HEK293 (cell line): ENCODE results near the gene TOM1L2.
A peak's percentile ranks its signal among the peaks of the same experiment; 100 is the strongest.

Experiments used
- GLIS2 ChIP-seq: fragments of 450-650 bp; formaldehyde crosslinking; IDR thresholded peaks from 2 replicates; pipeline ENCODE4 v1.5.1; 2016; ENCODE audit warnings: missing biosample characterization, missing genetic modification characterization
- HOXA7 ChIP-seq: sonication (generic); formaldehyde crosslinking; IDR thresholded peaks from 2 replicates; pipeline ENCODE4 v1.8.1; 2022; ENCODE audit warnings: missing genetic modification reagents, borderline replicate concordance
- KLF1 ChIP-seq: fragments of 450-650 bp; formaldehyde crosslinking; IDR thresholded peaks from 2 replicates; pipeline ENCODE4 v1.5.1; 2016; ENCODE audit warnings: missing biosample characterization, missing genetic modification characterization
- OVOL3 ChIP-seq: fragments of 450-650 bp; formaldehyde crosslinking; IDR thresholded peaks from 2 replicates; pipeline ENCODE4 v1.5.1; 2016; ENCODE audit warnings: missing biosample characterization, missing genetic modification characterization
- SETDB1 ChIP-seq: IDR thresholded peaks from one replicate; pipeline ENCODE4 v1.6.1; 2017; ENCODE audit warnings: mild to moderate bottlenecking, low read length, moderate library complexity, mixed read lengths; ENCODE audit not compliant: insufficient read length
- SP7 ChIP-seq: fragments of 450-650 bp; formaldehyde crosslinking; IDR thresholded peaks from 2 replicates; pipeline ENCODE4 v1.5.1; 2016; ENCODE audit warnings: missing biosample characterization, missing genetic modification characterization
- ZFP37 ChIP-seq: fragments of 450-650 bp; formaldehyde crosslinking; IDR thresholded peaks from 2 replicates; pipeline ENCODE4 v1.5.1; 2016; ENCODE audit warnings: missing biosample characterization, missing genetic modification characterization
- ZFP69B ChIP-seq: fragments of 450-650 bp; formaldehyde crosslinking; IDR thresholded peaks from 2 replicates; pipeline ENCODE4 v1.5.1; 2016; ENCODE audit warnings: missing biosample characterization, missing genetic modification characterization
- ZNF10 ChIP-seq: fragments of 450-650 bp; formaldehyde crosslinking; IDR thresholded peaks from 2 replicates; pipeline ENCODE4 v1.5.1; 2017; ENCODE audit warnings: missing biosample characterization, missing genetic modification characterization
- ZNF121 ChIP-seq: fragments of 450-650 bp; formaldehyde crosslinking; IDR thresholded peaks from 2 replicates; pipeline ENCODE4 v1.5.1; 2016; ENCODE audit warnings: missing biosample characterization, missing genetic modification characterization
- ZNF248 ChIP-seq: fragments of 450-650 bp; formaldehyde crosslinking; IDR thresholded peaks from 2 replicates; pipeline ENCODE4 v1.5.1; 2017; ENCODE audit warnings: missing biosample characterization, missing genetic modification characterization
- ZNF292 ChIP-seq: fragments of 450-650 bp; formaldehyde crosslinking; IDR thresholded peaks from 2 replicates; pipeline ENCODE4 v1.5.1; 2016; ENCODE audit warnings: low read depth, missing biosample characterization, missing genetic modification characterization, borderline replicate concordance
- ZNF350 ChIP-seq: fragments of 450-650 bp; formaldehyde crosslinking; IDR thresholded peaks from 2 replicates; pipeline ENCODE4 v1.5.0; 2017; ENCODE audit warnings: missing biosample characterization, mild to moderate bottlenecking, missing genetic modification characterization
- ZNF394 ChIP-seq: fragments of 450-650 bp; formaldehyde crosslinking; IDR thresholded peaks from 2 replicates; pipeline ENCODE4 v1.5.1; 2016; ENCODE audit warnings: missing biosample characterization, missing genetic modification characterization, mild to moderate bottlenecking, moderate library complexity, borderline replicate concordance
- ZNF548 ChIP-seq: fragments of 450-650 bp; formaldehyde crosslinking; IDR thresholded peaks from 2 replicates; pipeline ENCODE4 v1.5.1; 2016; ENCODE audit warnings: missing biosample characterization, missing genetic modification characterization
- ZNF707 ChIP-seq: fragments of 450-650 bp; formaldehyde crosslinking; IDR thresholded peaks from 2 replicates; pipeline ENCODE4 v1.5.1; 2016; ENCODE audit warnings: missing biosample characterization, missing genetic modification characterization
- ZNF791 ChIP-seq: fragments of 450-650 bp; formaldehyde crosslinking; IDR thresholded peaks from 2 replicates; pipeline ENCODE4 v1.5.1; 2016; ENCODE audit warnings: missing biosample characterization, missing genetic modification characterization
- ZXDB ChIP-seq: fragments of 450-650 bp; formaldehyde crosslinking; IDR thresholded peaks from 2 replicates; pipeline ENCODE4 v1.5.1; 2016; ENCODE audit warnings: missing biosample characterization, missing genetic modification characterization
- TF ChIP-seq, protein P1 (sequence below): fragments of 450-650 bp; formaldehyde crosslinking; IDR thresholded peaks from 2 replicates; pipeline ENCODE4 v1.5.1; 2016; ENCODE audit warnings: missing biosample characterization, missing genetic modification characterization
- TF ChIP-seq, protein P2 (sequence below): fragments of 450-650 bp; formaldehyde crosslinking; IDR thresholded peaks from 2 replicates; pipeline ENCODE4 v1.5.1; 2017; ENCODE audit warnings: missing biosample characterization, missing genetic modification characterization
- TF ChIP-seq, protein P3 (sequence below): fragments of 450-650 bp; formaldehyde crosslinking; IDR thresholded peaks from 2 replicates; pipeline ENCODE4 v1.5.1; 2016; ENCODE audit warnings: missing biosample characterization, missing genetic modification characterization
- TF ChIP-seq, protein P4 (sequence below): fragments of 450-650 bp; formaldehyde crosslinking; IDR thresholded peaks from 2 replicates; pipeline ENCODE4 v1.5.1; 2017; ENCODE audit warnings: missing biosample characterization, missing genetic modification characterization
- TF ChIP-seq, protein P5 (sequence below): fragments of 450-650 bp; formaldehyde crosslinking; IDR thresholded peaks from 2 replicates; pipeline ENCODE4 v1.5.1; 2016; ENCODE audit warnings: missing biosample characterization, missing genetic modification characterization
- TF ChIP-seq, protein P6 (sequence below): fragments of 450-650 bp; formaldehyde crosslinking; IDR thresholded peaks from 2 replicates; pipeline ENCODE4 v1.5.1; 2016; ENCODE audit warnings: missing biosample characterization, missing genetic modification characterization

TOM1L2 gene

DNA sequence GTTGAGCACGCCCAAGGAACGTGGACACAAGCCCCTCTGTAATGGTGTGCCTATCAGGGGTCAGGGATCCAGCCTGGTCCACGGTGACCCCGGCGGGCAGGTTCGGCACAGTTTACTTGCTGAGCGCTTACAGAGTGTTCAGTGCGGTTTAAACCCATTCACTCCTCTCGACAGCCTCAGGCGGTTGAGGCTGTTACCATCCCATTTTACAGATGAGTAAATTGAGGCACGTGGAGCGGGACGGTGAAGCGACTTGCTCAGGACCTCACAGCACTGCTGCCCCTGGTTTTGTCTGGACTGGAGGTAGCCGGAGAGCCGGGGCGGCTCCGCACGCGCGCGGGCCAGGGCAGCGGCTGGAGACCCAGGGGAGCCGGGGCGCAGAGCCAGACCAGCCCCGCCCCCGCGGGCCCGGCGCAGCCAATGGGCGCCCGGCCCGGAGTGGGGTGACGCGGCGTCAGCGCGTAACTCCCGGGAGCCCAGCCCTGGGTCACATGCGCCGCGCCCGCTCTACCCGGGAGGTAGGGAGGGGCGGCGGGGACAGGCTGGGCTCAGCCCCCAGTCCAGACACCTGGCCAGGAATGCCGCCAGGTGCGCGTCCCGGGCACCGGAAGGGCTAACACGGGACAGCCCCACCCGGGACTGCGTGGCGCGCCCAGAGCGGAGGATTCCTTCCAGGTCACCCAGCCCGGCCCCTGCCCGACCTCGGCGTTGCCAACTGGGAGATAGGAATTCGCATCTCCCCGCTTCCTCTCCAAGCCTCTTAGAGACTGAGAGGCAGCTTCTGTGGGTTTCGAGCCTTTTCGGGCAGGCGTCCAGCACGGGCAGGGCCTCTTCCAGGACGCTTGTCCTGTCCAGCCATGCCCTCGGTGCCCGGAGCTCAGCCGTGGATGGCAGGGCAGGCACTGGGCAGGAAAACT is 132.2 kb downstream of the TOM1L2 start (continued):
- TF ChIP-seq ZFP69B (tag by site-specific recombination) (peak; percentile 59; the same call in 1 of the 2 replicates), ZNF292 (tag by site-specific recombination) (no peak), ZNF10 (tag by site-specific recombination) (no peak), ZXDB (0 out of 2 replicates have a peak, but pooled peaks have one; percentile 35), SP7 (peak; percentile 55; the same call in 1 of the 2 replicates), ZFP37 (tag by site-specific recombination) (no peak), ZNF394 (tag by site-specific recombination) (no peak), ZNF248 (tag by site-specific recombination) (no peak), SETDB1 (no peak), ZNF350 (tag by site-specific recombination) (no peak), KLF1 (tag by site-specific recombination) (peak; percentile 93), OVOL3 (tag by site-specific recombination) (no peak), GLIS2 (tag by site-specific recombination) (peak; percentile 92), ZNF707 (no peak), ZNF548 (tag by site-specific recombination) (no peak), HOXA7 (CRISPR knock-in tag) (no peak), ZNF791 (tag by site-specific recombination) (no peak), ZNF121 (tag by site-specific recombination) (peak; percentile 92)
- TF ChIP-seq, protein P1, sequence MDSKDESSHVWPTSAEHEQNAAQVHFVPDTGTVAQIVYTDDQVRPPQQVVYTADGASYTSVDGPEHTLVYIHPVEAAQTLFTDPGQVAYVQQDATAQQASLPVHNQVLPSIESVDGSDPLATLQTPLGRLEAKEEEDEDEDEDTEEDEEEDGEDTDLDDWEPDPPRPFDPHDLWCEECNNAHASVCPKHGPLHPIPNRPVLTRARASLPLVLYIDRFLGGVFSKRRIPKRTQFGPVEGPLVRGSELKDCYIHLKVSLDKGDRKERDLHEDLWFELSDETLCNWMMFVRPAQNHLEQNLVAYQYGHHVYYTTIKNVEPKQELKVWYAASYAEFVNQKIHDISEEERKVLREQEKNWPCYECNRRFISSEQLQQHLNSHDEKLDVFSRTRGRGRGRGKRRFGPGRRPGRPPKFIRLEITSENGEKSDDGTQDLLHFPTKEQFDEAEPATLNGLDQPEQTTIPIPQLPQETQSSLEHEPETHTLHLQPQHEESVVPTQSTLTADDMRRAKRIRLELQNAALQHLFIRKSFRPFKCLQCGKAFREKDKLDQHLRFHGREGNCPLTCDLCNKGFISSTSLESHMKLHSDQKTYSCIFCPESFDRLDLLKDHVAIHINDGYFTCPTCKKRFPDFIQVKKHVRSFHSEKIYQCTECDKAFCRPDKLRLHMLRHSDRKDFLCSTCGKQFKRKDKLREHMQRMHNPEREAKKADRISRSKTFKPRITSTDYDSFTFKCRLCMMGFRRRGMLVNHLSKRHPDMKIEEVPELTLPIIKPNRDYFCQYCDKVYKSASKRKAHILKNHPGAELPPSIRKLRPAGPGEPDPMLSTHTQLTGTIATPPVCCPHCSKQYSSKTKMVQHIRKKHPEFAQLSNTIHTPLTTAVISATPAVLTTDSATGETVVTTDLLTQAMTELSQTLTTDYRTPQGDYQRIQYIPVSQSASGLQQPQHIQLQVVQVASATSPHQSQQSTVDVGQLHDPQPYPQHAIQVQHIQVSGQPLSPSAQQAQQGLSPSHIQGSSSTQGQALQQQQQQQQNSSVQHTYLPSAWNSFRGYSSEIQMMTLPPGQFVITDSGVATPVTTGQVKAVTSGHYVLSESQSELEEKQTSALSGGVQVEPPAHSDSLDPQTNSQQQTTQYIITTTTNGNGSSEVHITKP (tag by site-specific recombination): peak; percentile 69
- TF ChIP-seq, protein P2, sequence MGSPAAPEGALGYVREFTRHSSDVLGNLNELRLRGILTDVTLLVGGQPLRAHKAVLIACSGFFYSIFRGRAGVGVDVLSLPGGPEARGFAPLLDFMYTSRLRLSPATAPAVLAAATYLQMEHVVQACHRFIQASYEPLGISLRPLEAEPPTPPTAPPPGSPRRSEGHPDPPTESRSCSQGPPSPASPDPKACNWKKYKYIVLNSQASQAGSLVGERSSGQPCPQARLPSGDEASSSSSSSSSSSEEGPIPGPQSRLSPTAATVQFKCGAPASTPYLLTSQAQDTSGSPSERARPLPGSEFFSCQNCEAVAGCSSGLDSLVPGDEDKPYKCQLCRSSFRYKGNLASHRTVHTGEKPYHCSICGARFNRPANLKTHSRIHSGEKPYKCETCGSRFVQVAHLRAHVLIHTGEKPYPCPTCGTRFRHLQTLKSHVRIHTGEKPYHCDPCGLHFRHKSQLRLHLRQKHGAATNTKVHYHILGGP (tag by site-specific recombination): no peak
- TF ChIP-seq, protein P3, sequence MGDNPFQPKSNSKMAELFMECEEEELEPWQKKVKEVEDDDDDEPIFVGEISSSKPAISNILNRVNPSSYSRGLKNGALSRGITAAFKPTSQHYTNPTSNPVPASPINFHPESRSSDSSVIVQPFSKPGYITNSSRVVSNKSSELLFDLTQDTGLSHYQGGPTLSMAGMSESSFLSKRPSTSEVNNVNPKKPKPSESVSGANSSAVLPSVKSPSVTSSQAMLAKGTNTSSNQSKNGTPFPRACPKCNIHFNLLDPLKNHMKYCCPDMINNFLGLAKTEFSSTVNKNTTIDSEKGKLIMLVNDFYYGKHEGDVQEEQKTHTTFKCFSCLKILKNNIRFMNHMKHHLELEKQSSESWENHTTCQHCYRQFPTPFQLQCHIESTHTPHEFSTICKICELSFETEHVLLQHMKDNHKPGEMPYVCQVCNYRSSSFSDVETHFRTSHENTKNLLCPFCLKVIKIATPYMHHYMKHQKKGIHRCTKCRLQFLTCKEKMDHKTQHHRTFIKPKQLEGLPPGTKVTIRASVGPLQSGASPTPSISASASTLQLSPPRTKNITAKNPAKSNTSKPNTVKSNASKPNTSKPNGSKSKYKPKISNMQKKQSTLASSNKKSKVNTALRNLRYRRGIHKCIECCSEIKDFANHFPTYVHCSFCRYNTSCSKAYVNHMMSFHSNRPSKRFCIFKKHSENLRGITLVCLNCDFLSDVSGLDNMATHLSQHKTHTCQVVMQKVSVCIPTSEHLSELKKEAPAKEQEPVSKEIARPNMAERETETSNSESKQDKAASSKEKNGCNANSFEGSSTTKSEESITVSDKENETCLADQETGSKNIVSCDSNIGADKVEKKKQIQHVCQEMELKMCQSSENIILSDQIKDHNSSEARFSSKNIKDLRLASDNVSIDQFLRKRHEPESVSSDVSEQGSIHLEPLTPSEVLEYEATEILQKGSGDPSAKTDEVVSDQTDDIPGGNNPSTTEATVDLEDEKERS (tag by site-specific recombination): 0 out of 2 replicates have a peak, but pooled peaks have one; percentile 48
- TF ChIP-seq, protein P4, sequence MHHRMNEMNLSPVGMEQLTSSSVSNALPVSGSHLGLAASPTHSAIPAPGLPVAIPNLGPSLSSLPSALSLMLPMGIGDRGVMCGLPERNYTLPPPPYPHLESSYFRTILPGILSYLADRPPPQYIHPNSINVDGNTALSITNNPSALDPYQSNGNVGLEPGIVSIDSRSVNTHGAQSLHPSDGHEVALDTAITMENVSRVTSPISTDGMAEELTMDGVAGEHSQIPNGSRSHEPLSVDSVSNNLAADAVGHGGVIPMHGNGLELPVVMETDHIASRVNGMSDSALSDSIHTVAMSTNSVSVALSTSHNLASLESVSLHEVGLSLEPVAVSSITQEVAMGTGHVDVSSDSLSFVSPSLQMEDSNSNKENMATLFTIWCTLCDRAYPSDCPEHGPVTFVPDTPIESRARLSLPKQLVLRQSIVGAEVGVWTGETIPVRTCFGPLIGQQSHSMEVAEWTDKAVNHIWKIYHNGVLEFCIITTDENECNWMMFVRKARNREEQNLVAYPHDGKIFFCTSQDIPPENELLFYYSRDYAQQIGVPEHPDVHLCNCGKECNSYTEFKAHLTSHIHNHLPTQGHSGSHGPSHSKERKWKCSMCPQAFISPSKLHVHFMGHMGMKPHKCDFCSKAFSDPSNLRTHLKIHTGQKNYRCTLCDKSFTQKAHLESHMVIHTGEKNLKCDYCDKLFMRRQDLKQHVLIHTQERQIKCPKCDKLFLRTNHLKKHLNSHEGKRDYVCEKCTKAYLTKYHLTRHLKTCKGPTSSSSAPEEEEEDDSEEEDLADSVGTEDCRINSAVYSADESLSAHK (tag by site-specific recombination): peak; percentile 76
- TF ChIP-seq, protein P5, sequence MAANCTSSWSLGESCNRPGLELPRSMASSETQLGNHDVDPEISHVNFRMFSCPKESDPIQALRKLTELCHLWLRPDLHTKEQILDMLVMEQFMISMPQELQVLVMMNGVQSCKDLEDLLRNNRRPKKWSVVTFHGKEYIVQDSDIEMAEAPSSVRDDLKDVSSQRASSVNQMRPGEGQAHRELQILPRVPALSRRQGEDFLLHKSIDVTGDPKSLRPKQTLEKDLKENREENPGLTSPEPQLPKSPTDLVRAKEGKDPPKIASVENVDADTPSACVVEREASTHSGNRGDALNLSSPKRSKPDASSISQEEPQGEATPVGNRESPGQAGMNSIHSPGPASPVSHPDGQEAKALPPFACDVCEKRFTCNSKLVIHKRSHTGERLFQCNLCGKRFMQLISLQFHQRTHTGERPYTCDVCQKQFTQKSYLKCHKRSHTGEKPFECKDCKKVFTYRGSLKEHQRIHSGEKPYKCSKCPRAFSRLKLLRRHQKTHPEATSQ: peak; percentile 80
- TF ChIP-seq, protein P6, sequence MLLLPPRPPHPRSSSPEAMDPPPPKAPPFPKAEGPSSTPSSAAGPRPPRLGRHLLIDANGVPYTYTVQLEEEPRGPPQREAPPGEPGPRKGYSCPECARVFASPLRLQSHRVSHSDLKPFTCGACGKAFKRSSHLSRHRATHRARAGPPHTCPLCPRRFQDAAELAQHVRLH (tag by site-specific recombination): peak; percentile 93
